ENCODE measurements around the gene ATP2B3. TPM values are rescaled to one million over a fixed set of nuclear protein-coding genes. Genes with fewer than 3 reads are reported as not detected.

Gene ATP2B3
- total RNA-seq, 1 donor from 2014 or later = 0.37 TPM

DNA sequence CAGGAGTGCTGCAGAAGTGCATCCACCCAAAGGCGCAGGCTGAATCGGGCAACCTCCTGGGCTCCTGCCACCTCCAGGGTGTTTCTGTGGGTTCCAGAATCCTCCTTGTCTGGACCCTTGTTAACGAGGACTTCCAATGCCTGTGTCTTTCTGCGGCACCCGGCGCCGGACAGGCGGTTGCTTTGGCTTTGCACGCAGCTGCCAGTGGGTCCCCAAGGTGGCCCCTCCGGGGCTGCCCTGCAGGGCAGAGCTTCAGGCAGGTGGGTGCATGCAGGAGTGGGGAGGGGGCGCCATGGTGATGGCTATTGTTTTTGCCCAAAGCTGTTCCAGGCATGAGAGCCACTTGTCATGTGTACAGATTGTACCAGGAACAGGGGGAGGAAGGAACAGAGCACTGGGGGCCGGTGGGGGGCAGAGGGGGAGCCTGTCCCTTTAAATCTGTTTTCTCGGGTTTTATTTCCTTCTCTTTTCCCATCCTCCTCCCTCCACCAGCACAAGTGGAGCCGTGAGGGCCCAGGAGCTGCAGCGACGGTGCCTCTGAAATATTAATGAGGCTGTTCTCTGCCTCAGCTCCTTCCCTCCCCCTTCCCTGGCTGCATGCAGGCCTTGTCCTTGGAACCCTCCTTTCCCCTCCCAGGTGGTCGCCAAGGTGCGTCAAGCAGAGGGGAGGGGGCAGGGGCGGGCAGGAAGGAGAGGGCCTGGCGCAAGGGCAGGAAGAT is 13.1 kb downstream of the ATP2B3 start:
- Mint-ChIP-seq H3K9me3 (ENCODE audit: low read depth) (peaks cover 4% of the 10 kb centered on the region), H3K36me3 (ENCODE audit: low read depth) (no peaks in the 10 kb centered on the region), H3K4me1 (ENCODE audit: low read depth) (no peaks in the 10 kb centered on the region), H3K4me3 (ENCODE audit: unreplicated experiment) (no peak overlapping the region), H3K27ac (ENCODE audit: unreplicated experiment) (no peak overlapping the region), H3K27me3 (ENCODE audit: low read depth) (peaks cover 10% of the 10 kb centered on the region)
- DNase-seq (ENCODE audit: low spot score) = no peak
- TF ChIP-seq, protein P1, sequence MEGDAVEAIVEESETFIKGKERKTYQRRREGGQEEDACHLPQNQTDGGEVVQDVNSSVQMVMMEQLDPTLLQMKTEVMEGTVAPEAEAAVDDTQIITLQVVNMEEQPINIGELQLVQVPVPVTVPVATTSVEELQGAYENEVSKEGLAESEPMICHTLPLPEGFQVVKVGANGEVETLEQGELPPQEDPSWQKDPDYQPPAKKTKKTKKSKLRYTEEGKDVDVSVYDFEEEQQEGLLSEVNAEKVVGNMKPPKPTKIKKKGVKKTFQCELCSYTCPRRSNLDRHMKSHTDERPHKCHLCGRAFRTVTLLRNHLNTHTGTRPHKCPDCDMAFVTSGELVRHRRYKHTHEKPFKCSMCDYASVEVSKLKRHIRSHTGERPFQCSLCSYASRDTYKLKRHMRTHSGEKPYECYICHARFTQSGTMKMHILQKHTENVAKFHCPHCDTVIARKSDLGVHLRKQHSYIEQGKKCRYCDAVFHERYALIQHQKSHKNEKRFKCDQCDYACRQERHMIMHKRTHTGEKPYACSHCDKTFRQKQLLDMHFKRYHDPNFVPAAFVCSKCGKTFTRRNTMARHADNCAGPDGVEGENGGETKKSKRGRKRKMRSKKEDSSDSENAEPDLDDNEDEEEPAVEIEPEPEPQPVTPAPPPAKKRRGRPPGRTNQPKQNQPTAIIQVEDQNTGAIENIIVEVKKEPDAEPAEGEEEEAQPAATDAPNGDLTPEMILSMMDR (IDR thresholded peaks at IDR 0.05) = no peak

DNA sequence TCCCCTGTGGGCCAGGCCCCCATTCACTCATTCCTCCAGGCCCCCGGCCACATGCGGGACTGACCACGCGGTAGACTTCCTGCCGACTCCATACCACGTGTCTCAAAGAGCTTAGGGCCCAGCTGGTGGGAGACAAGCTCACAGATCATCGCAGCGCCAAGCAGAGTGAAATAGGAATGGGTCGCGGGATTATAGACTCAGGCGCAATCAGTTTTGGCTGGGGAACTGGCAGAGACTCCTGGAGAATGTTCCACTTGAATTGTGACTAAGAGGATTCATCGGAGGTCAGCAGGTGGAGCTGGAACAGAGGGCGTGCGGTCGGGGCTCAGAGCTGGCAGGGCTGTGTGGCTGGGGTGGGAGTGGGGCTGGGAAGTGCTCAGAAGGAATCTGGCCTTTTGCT is 15.6 kb downstream of the ATP2B3 start:
- no peaks in the 10 kb centered on the region for H3K36me3 Mint-ChIP-seq (ENCODE audit: low read depth)
- H3K27me3 Mint-ChIP-seq (ENCODE audit: low read depth) = peaks cover 2% of the 10 kb centered on the region
- DNase-seq (ENCODE audit: low spot score) = no peak
- TF ChIP-seq, protein P1 (IDR thresholded peaks at IDR 0.05) = no peak
- no peaks in the 10 kb centered on the region for H3K4me1 Mint-ChIP-seq (ENCODE audit: low read depth)
- no peak overlapping the region for H3K4me3 Mint-ChIP-seq (ENCODE audit: unreplicated experiment)
- no peak overlapping the region for H3K27ac Mint-ChIP-seq (ENCODE audit: unreplicated experiment)
- peaks cover 4% of the 10 kb centered on the region for H3K9me3 Mint-ChIP-seq (ENCODE audit: low read depth)

DNA sequence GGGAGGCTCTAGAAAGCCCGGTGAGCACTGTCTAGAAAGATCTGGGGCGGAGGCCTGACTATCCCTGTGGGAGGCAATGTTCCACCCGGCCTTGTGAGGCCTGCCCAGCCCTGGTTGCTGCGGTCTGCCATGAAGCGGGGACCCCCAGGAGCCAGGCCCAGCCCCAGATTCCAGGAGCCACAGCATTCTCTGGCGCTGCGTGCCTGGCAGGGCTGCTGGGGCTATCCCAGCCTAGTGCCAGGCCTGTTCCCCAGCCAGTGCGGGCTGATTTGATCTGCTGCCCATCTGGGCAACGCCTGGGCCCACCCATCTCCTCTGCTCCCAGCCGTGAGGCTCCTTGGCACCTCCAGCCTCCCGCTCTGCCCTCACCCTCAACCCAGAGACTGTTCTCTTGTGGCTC is 19.6 kb downstream of the ATP2B3 start:
- Mint-ChIP-seq H3K4me3 (ENCODE audit: unreplicated experiment) (no peak overlapping the region), H3K27ac (ENCODE audit: unreplicated experiment) (no peak overlapping the region), H3K36me3 (ENCODE audit: low read depth) (no peaks in the 10 kb centered on the region), H3K27me3 (ENCODE audit: low read depth) (peaks cover 1% of the 10 kb centered on the region), H3K9me3 (ENCODE audit: low read depth) (no peaks in the 10 kb centered on the region), H3K4me1 (ENCODE audit: low read depth) (no peaks in the 10 kb centered on the region)
- TF ChIP-seq, protein P1 (IDR thresholded peaks at IDR 0.05) = no peak
- DNase-seq (ENCODE audit: low spot score) = no peak

DNA sequence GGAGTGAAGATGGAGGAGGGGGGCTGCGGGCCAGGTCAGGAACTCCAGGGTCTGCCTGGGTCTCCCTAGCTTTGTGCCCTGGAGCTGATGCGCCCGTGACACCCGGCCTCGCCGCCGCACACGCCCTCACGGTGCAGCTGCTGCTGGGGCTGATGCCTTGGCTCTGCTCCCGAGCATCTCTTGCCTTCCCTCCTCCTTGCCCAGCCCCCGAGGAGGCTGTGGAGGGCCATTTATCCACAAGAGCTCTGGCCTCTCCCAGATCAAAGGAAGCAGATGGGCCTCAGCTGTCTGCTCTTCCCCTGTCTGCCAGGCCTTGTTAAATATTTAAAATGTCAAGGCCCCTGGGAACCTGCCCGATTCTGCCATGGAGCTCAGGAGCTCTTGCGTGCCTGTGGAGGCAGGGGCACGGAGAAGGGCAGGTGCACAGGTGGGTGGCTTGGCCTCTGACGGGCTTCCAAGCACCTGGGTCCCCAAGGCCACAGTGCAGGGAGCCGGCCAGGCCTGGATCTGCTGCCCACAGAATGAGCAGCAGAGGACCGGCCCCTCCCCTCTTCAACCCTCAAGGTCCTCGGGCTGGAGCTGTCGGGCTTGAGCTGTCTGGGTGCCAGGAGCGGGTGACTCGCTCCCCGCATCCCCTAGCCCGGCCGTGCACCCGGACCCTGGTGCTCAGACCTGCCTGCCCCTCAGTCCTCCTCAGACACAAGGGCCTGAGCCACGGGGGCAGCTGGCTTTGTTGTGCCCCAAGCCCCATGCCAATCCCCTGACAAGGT is 20.3 kb downstream of the ATP2B3 start:
- H3K36me3 Mint-ChIP-seq (ENCODE audit: low read depth) = no peaks in the 10 kb centered on the region
- H3K4me1 Mint-ChIP-seq (ENCODE audit: low read depth) = no peaks in the 10 kb centered on the region
- H3K27ac Mint-ChIP-seq (ENCODE audit: unreplicated experiment) = no peak overlapping the region
- H3K4me3 Mint-ChIP-seq (ENCODE audit: unreplicated experiment) = no peak overlapping the region
- TF ChIP-seq, protein P1 (IDR thresholded peaks at IDR 0.05) = no peak
- H3K9me3 Mint-ChIP-seq (ENCODE audit: low read depth) = no peaks in the 10 kb centered on the region
- no peak for DNase-seq (ENCODE audit: low spot score)
- peaks cover 1% of the 10 kb centered on the region for H3K27me3 Mint-ChIP-seq (ENCODE audit: low read depth)

DNA sequence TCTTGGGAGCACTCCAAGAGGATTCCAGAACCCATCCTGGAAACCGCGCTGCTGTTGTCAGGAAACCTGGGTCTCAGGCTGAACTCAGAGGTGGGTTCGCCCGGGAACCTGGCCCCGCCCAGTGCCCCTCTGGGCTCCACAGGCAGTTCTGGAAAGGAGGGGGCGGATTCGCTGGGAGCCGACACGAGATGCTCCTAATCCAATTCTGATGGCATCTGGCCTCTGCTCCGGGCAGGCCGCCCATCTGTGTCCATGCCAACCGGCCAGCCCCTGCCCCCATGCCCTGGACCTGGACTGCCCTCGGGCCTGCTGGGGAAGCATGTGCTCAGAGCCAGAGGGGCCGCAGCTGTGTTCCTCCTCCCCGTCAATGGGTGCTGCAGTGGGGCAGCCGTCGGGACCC is 21.0 kb downstream of the ATP2B3 start:
- H3K9me3 Mint-ChIP-seq (ENCODE audit: low read depth) = no peaks in the 10 kb centered on the region
- no peak for DNase-seq (ENCODE audit: low spot score)
- no peaks in the 10 kb centered on the region for H3K4me1 Mint-ChIP-seq (ENCODE audit: low read depth)
- H3K27ac Mint-ChIP-seq (ENCODE audit: unreplicated experiment) = no peak overlapping the region
- H3K4me3 Mint-ChIP-seq (ENCODE audit: unreplicated experiment) = no peak overlapping the region
- TF ChIP-seq, protein P1 (IDR thresholded peaks at IDR 0.05) = no peak
- no peaks in the 10 kb centered on the region for H3K36me3 Mint-ChIP-seq (ENCODE audit: low read depth)
- peaks cover 1% of the 10 kb centered on the region for H3K27me3 Mint-ChIP-seq (ENCODE audit: low read depth)
